KG1 (cell line): ENCODE measurements around the gene PRDM16.

Source experiments
- DNase-seq: peaks from one replicate; lab custom pipeline; 2025; lab: John Stamatoyannopoulos, UW

PRDM16 gene

GRCh38 chr1:3339856-3340255 is 270.9 kb downstream of the PRDM16 start:
- DNase-seq, result no peak

GRCh38 chr1:3340548-3341235 is 271.7 kb downstream of the PRDM16 start:
- no peak for DNase-seq

- no peak for DNase-seq
Observed at GRCh38 chr1:3341236-3341994, 272.4 kb downstream of the PRDM16 start.

- no peak for DNase-seq
Observed at GRCh38 chr1:3342960-3343359, 274.0 kb downstream of the PRDM16 start.

GRCh38 chr1:3344395-3344794 is 275.4 kb downstream of the PRDM16 start:
- no peak for DNase-seq

- no peak for DNase-seq
Observed at GRCh38 chr1:3345792-3346191, 276.8 kb downstream of the PRDM16 start.

- DNase-seq, result no peak
Observed at GRCh38 chr1:3346478-3346877, 277.5 kb downstream of the PRDM16 start.

- DNase-seq, result no peak
Observed at GRCh38 chr1:3347257-3348020, 278.4 kb downstream of the PRDM16 start.

GRCh38 chr1:3348196-3348865 is 279.3 kb downstream of the PRDM16 start:
- no peak for DNase-seq

- DNase-seq, result no peak
Observed at GRCh38 chr1:3349161-3349967, 280.4 kb downstream of the PRDM16 start.

GRCh38 chr1:3349968-3350299 is 280.9 kb downstream of the PRDM16 start:
- no peak for DNase-seq

GRCh38 chr1:3350506-3351261 is 281.7 kb downstream of the PRDM16 start:
- no peak for DNase-seq

GRCh38 chr1:3351449-3352298 is 282.7 kb downstream of the PRDM16 start:
- DNase-seq, result no peak

GRCh38 chr1:3352299-3352951 is 283.4 kb downstream of the PRDM16 start:
- no peak for DNase-seq

GRCh38 chr1:3352952-3353331 is 283.9 kb downstream of the PRDM16 start:
- DNase-seq, result no peak

GRCh38 chr1:3353876-3354275 is 284.9 kb downstream of the PRDM16 start:
- DNase-seq, result no peak

- DNase-seq, result no peak
Observed at GRCh38 chr1:3355089-3355488, 286.1 kb downstream of the PRDM16 start.

- no peak for DNase-seq
Observed at GRCh38 chr1:3355894-3356826, 287.2 kb downstream of the PRDM16 start.
